H9 (cell line): ENCODE results near the gene KLHL3. TPM values are rescaled to one million over a fixed set of nuclear protein-coding genes. Genes with fewer than 3 reads are reported as not detected.

Experiments used
- DNase-seq: peaks from one replicate; pipeline ENCODE4 v3.0.0-alpha.2; 2017
- H2AFZ ChIP-seq: one replicate; pipeline ENCODE4 v1.6.1; 2013; ENCODE audit warnings: mild to moderate bottlenecking, low read length, control low read depth, moderate library complexity
- H2AK5ac ChIP-seq: 2 replicates; pipeline ENCODE4 v1.6.1; 2013; ENCODE audit warnings: low read length, control low read depth, mixed read lengths; ENCODE audit not compliant: insufficient read length
- H2BK120ac ChIP-seq: one replicate; pipeline ENCODE4 v1.6.1; 2013; ENCODE audit warnings: low read depth, mild to moderate bottlenecking, low read length, control low read depth, inconsistent platforms; ENCODE audit not compliant: poor library complexity, severe bottlenecking
- H2BK12ac ChIP-seq: 2 replicates; pipeline ENCODE4 v1.6.1; 2013; ENCODE audit warnings: low read length, control low read depth, mixed read lengths, low read depth; ENCODE audit not compliant: insufficient read length
- H2BK15ac ChIP-seq: 2 replicates; pipeline ENCODE4 v1.6.1; 2013; ENCODE audit warnings: low read depth, low read length, control low read depth
- H2BK20ac ChIP-seq: one replicate; pipeline ENCODE4 v1.6.1; 2013; ENCODE audit warnings: low read depth, mild to moderate bottlenecking, low read length, control low read depth, inconsistent platforms; ENCODE audit not compliant: poor library complexity, severe bottlenecking
- H2BK5ac ChIP-seq: 2 replicates; pipeline ENCODE4 v1.6.1; 2013; ENCODE audit warnings: low read length, control low read depth, mixed read lengths; ENCODE audit not compliant: insufficient read length
- H3K14ac ChIP-seq: 2 replicates; pipeline ENCODE4 v1.6.1; 2013; ENCODE audit warnings: low read length, control low read depth; ENCODE audit not compliant: insufficient read depth
- H3K18ac ChIP-seq: 2 replicates; pipeline ENCODE4 v1.6.1; 2013; ENCODE audit warnings: low read depth, mild to moderate bottlenecking, mixed read lengths, low read length, control low read depth; ENCODE audit not compliant: insufficient read length
- H3K23ac ChIP-seq: 2 replicates; pipeline ENCODE4 v1.6.1; 2013; ENCODE audit warnings: low read length, control low read depth, mixed read lengths, low read depth; ENCODE audit not compliant: insufficient read length
- H3K23me2 ChIP-seq: 2 replicates; pipeline ENCODE4 v1.6.1; 2013; ENCODE audit warnings: low read depth, mild to moderate bottlenecking, mixed read lengths, low read length, control low read depth; ENCODE audit not compliant: insufficient read length, poor library complexity, severe bottlenecking
- H3K27ac ChIP-seq: 2 replicates; pipeline ENCODE4 v1.5.1; 2013; ENCODE audit warnings: low read length, control low read depth, mixed read lengths, low read depth; ENCODE audit not compliant: insufficient read length
- H3K27me3 ChIP-seq: 2 replicates; pipeline ENCODE4 v1.6.1; 2013; ENCODE audit warnings: low read length, control low read depth, inconsistent platforms; ENCODE audit not compliant: insufficient read depth
- H3K4ac ChIP-seq: 2 replicates; pipeline ENCODE4 v1.6.1; 2013; ENCODE audit warnings: low read depth, mild to moderate bottlenecking, control low read depth, inconsistent platforms, low read length, moderate library complexity
- H3K4me1 ChIP-seq: 2 replicates; pipeline ENCODE4 v1.6.1; 2013; ENCODE audit warnings: low read length, control low read depth, inconsistent platforms; ENCODE audit not compliant: insufficient read depth
- H3K4me2 ChIP-seq: 2 replicates; pipeline ENCODE4 v1.6.1; 2013; ENCODE audit warnings: low read length, control low read depth, mixed read lengths; ENCODE audit not compliant: insufficient read length, insufficient read depth
- H3K56ac ChIP-seq: 2 replicates; pipeline ENCODE4 v1.6.1; 2013; ENCODE audit warnings: low read depth, mild to moderate bottlenecking, mixed read lengths, low read length, control low read depth; ENCODE audit not compliant: insufficient read length
- H3K79me1 ChIP-seq: 2 replicates; pipeline ENCODE4 v1.6.1; 2013; ENCODE audit warnings: low read depth, mild to moderate bottlenecking, moderate library complexity, low read length, control low read depth, inconsistent platforms; ENCODE audit not compliant: insufficient read depth, poor library complexity, severe bottlenecking
- H3K79me2 ChIP-seq: 2 replicates; pipeline ENCODE4 v1.6.1; 2013; ENCODE audit warnings: low read length, control low read depth, inconsistent platforms; ENCODE audit not compliant: insufficient read depth
- H3K9ac ChIP-seq: 2 replicates; pipeline ENCODE4 v1.6.1; 2013; ENCODE audit warnings: low read length, control low read depth, mixed read lengths; ENCODE audit not compliant: insufficient read length; ENCODE audit errors: extremely low read depth
- H3K9me3 ChIP-seq: one replicate; pipeline ENCODE4 v1.6.1; 2013; ENCODE audit warnings: low read depth, low read length, inconsistent platforms; ENCODE audit not compliant: control insufficient read depth
- H3T11ph ChIP-seq: one replicate; pipeline ENCODE4 v1.6.1; 2013; ENCODE audit warnings: mild to moderate bottlenecking, low read length, control low read depth, inconsistent platforms
- H4K20me1 ChIP-seq: one replicate; pipeline ENCODE4 v1.6.1; 2013; ENCODE audit not compliant: control insufficient read depth, insufficient read length, insufficient read depth
- H4K5ac ChIP-seq: 2 replicates; pipeline ENCODE4 v1.6.1; 2013; ENCODE audit warnings: low read depth, mild to moderate bottlenecking, mixed read lengths, low read length, control low read depth; ENCODE audit not compliant: insufficient read length
- H4K8ac ChIP-seq: replicated peaks from 2 replicates; pipeline ENCODE4 v1.6.1; 2013; ENCODE audit warnings: low read length, control low read depth, mixed read lengths, low read depth; ENCODE audit not compliant: insufficient read length
- H4K91ac ChIP-seq: 2 replicates; pipeline ENCODE4 v1.6.1; 2013; ENCODE audit warnings: low read depth, mild to moderate bottlenecking, moderate library complexity, mixed read lengths, low read length, control low read depth; ENCODE audit not compliant: insufficient read length
- H3K27ac Mint-ChIP-seq, 3 experiments: 2 replicates in 2 of 3; 3 replicates in 1 of 3; pipeline ENCODE4 v1.8.0; 2020 to 2021; ENCODE audit warnings: mixed read lengths in 3 of 3, mild to moderate bottlenecking in 1 of 3, moderate library complexity in 1 of 3
- H3K27me3 Mint-ChIP-seq: 2 replicates; pipeline ENCODE4 v1.8.0; 2021; ENCODE audit warnings: low read depth, mild to moderate bottlenecking, moderate library complexity, mixed read lengths
- H3K36me3 Mint-ChIP-seq, 3 experiments: 2 replicates in 2 of 3; 3 replicates in 1 of 3; pipeline ENCODE4 v1.8.0; 2020 to 2021; ENCODE audit warnings: low read depth in 3 of 3, mixed read lengths in 3 of 3; ENCODE audit not compliant: insufficient read depth in 1 of 3
- H3K4me1 Mint-ChIP-seq, 2 experiments: 2 replicates each; pipeline ENCODE4 v1.8.0; 2020; ENCODE audit warnings: mixed read lengths in 2 of 2
- H3K4me3 Mint-ChIP-seq, 2 experiments: 2 replicates in 1 of 2; 3 replicates in 1 of 2; pipeline ENCODE4 v1.8.0; 2020 to 2021; ENCODE audit warnings: mild to moderate bottlenecking in 2 of 2, mixed read lengths in 2 of 2, moderate library complexity in 1 of 2
- H3K9me3 Mint-ChIP-seq, 2 experiments: 2 replicates in 1 of 2; 3 replicates in 1 of 2; pipeline ENCODE4 v1.8.0; 2020; ENCODE audit warnings: mild to moderate bottlenecking in 2 of 2, mixed read lengths in 2 of 2, moderate library complexity in 1 of 2
- WGBS: extraction: QIAGEN DNeasy Blood & Tissue Kit; methylation state at CpG from one replicate; pipeline ENCODE4 v1.1.7; 2013; ENCODE audit warnings: missing lambda C conversion rate, low lambda C conversion rate, mixed read lengths; ENCODE audit not compliant: insufficient read length; ENCODE audit errors: extremely low coverage; 5-methylcytosine and 5-hydroxymethylcytosine counted together
- total RNA-seq: library from RNA; stranded (reverse); gene quantifications from 2 replicates; pipeline ENCODE4 v1.2.1, GENCODE V29; 2021
- TF ChIP-seq, protein P1 (sequence below): fragments of 200-600 bp; sonication (generic); conservative IDR thresholded peaks from 3 replicates; pipeline ENCODE4 v1.8.0; 2021; ENCODE audit warnings: antibody characterized with exemption, mild to moderate bottlenecking

Gene KLHL3
- total RNA-seq, 1 experiment from 2014 or later = 12.8 TPM

DNA sequence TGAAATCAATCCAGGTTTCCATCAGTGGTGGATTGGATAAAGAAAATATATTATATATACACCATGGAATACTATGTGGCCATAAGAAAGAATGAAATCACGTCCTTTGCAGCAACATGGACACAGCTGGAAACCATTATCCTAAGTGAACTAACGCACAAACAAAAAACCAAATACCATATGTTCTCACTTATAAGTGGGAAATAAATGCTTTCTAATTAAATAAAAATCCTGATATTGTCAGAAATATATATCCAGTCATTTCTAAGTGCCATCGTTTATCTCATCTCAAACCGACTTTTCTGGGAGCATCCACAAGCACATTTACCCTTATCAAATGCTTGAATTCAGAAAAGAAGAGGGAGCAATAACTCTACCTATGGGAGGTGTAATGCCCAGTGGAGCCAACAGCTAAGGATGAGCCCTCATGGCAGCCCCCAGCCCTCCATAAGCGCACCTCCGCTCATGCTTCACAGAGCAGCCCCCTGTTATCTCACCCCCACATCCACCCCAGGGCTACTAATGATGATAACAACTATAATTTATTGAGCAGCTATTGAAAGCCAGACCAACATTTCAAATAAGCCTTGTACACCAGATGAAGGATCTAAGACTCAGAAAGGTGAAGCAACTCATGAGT is 135.0 kb downstream of the KLHL3 start:
- no peak overlapping the region for H2BK20ac ChIP-seq
- H3K23ac ChIP-seq = no peak overlapping the region
- H2BK120ac ChIP-seq = no peak overlapping the region
- DNase-seq = no peak
- Mint-ChIP-seq H3K36me3 (no peaks in the 10 kb centered on the region), H3K27me3 (peaks cover 22% of the 10 kb centered on the region), H3K9me3 (no peaks in the 10 kb centered on the region; a peak in 1 of 5 replicates), H3K4me1 (peaks cover 12 to 14% of the 10 kb centered on the region in 2 experiments), H3K4me3 (no peak overlapping the region), H3K27ac (no peak overlapping the region)
- no peaks in the 10 kb centered on the region for H3K27me3 ChIP-seq
- H4K20me1 ChIP-seq = no peaks in the 10 kb centered on the region
- no peak overlapping the region for H2BK15ac ChIP-seq
- H3K9me3 ChIP-seq = no peaks in the 10 kb centered on the region
- H3K23me2 ChIP-seq = no peaks in the 10 kb centered on the region
- H3T11ph ChIP-seq = no peak overlapping the region
- H3K4ac ChIP-seq = no peak overlapping the region
- H3K4me2 ChIP-seq = no peak overlapping the region
- no peak overlapping the region for H2BK5ac ChIP-seq
- no peak overlapping the region for H3K27ac ChIP-seq
- no peak overlapping the region for H3K56ac ChIP-seq
- no peak overlapping the region for H4K8ac ChIP-seq
- TF ChIP-seq, protein P1, sequence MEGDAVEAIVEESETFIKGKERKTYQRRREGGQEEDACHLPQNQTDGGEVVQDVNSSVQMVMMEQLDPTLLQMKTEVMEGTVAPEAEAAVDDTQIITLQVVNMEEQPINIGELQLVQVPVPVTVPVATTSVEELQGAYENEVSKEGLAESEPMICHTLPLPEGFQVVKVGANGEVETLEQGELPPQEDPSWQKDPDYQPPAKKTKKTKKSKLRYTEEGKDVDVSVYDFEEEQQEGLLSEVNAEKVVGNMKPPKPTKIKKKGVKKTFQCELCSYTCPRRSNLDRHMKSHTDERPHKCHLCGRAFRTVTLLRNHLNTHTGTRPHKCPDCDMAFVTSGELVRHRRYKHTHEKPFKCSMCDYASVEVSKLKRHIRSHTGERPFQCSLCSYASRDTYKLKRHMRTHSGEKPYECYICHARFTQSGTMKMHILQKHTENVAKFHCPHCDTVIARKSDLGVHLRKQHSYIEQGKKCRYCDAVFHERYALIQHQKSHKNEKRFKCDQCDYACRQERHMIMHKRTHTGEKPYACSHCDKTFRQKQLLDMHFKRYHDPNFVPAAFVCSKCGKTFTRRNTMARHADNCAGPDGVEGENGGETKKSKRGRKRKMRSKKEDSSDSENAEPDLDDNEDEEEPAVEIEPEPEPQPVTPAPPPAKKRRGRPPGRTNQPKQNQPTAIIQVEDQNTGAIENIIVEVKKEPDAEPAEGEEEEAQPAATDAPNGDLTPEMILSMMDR = no peak
- no CpG with 5 or more reads among the region's 6 CpGs for whole genome bisulfite sequencing
- H3K9ac ChIP-seq = no peak overlapping the region
- no peaks in the 10 kb centered on the region for H3K79me2 ChIP-seq
- H2AK5ac ChIP-seq = no peak overlapping the region
- H2BK12ac ChIP-seq = no peak overlapping the region
- H2AFZ ChIP-seq = no peak overlapping the region
- H4K91ac ChIP-seq = no peak overlapping the region
- H3K18ac ChIP-seq = no peak overlapping the region
- H4K5ac ChIP-seq = no peak overlapping the region
- H3K4me1 ChIP-seq = no peaks in the 10 kb centered on the region
- no peak overlapping the region for H3K14ac ChIP-seq
- H3K79me1 ChIP-seq = no peaks in the 10 kb centered on the region
